ENCODE results near the gene ZXDB.

The ZXDB gene

DNA sequence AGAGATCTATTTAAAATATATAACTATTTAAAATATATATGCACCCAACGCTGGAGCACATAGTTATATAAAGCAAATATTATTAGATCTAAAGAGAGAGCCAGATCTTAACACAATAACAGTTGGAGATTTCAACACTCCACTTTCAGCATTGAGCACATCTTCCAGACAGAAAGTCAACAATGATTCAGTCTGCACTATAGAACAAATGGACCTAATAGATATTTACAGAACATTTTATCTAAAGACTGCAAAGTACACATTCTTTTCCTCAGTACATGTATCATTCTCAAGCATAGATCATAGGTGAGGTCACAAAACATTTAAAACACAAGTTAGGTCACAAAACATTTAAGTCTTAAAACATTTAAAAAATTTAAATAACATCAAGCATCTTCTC, 51.9 kb downstream of the ZXDB start:
- no peak for DNase-seq (ENCODE audit: extremely low read depth, low read depth)
- TF ChIP-seq, protein P1, sequence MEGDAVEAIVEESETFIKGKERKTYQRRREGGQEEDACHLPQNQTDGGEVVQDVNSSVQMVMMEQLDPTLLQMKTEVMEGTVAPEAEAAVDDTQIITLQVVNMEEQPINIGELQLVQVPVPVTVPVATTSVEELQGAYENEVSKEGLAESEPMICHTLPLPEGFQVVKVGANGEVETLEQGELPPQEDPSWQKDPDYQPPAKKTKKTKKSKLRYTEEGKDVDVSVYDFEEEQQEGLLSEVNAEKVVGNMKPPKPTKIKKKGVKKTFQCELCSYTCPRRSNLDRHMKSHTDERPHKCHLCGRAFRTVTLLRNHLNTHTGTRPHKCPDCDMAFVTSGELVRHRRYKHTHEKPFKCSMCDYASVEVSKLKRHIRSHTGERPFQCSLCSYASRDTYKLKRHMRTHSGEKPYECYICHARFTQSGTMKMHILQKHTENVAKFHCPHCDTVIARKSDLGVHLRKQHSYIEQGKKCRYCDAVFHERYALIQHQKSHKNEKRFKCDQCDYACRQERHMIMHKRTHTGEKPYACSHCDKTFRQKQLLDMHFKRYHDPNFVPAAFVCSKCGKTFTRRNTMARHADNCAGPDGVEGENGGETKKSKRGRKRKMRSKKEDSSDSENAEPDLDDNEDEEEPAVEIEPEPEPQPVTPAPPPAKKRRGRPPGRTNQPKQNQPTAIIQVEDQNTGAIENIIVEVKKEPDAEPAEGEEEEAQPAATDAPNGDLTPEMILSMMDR (IDR thresholded peaks at IDR 0.05; ENCODE audit: low read depth, low read length) = no peak

DNA sequence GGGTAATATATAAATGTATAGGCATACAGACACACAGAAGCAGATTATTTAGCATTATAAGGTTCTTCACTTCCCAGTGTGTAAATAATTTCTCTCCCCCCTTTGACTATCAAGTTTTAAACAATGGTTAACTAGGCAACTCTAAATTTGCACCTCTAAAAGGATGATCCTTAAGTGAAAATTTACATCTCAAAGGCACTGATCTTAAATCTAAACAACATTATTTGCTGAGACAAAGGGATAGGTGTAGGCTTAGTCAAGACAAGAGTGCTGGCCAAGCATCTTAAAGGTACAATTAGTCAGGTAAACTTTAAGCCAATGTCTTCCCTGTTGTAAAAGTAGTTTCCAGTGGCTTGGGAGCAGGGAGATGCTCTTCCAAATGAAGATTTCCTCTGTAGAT, 55.2 kb downstream of the ZXDB start:
- no peak for DNase-seq (ENCODE audit: extremely low read depth, low read depth)
- TF ChIP-seq, protein P1 (IDR thresholded peaks at IDR 0.05; ENCODE audit: low read depth, low read length) = no peak
